Thyroid gland (tissue), 4 donors: Measurements from ENCODE around the gene RANBP1. TPM values are rescaled to one million over a fixed set of nuclear protein-coding genes. Genes with fewer than 3 reads are reported as not detected.

ENCODE experiments used
- DNase-seq, 2 donors: peaks; one replicate each; pipeline ENCODE4 v3.0.0-alpha.2; 2019
- H3K27ac ChIP-seq, 3 donors: fragments of 200-600 bp; sonication (generic); 1 replicate in 2 of 3; 2 replicates in 1 of 3; pipeline ENCODE4 v1.5.1; 2016 to 2019; ENCODE audit warnings: mild to moderate bottlenecking in 1 of 3, moderate library complexity in 1 of 3
- H3K27me3 ChIP-seq: fragments of 200-600 bp; sonication (generic); one replicate; pipeline ENCODE4 v1.5.1; 2019
- H3K36me3 ChIP-seq, 2 donors: fragments of 200-600 bp; sonication (generic); one replicate each; pipeline ENCODE4 v1.5.1; 2016 to 2019
- H3K4me1 ChIP-seq, 2 donors: fragments of 200-600 bp; sonication (generic); one replicate each; pipeline ENCODE4 v1.5.1; 2017 to 2019
- H3K4me3 ChIP-seq, 3 donors: fragments of 200-600 bp; sonication (generic); replicated peaks in 1 of 3; 1 replicate in 2 of 3; 2 replicates in 1 of 3; pipeline ENCODE4 v1.5.1; 2016; ENCODE audit warnings: mild to moderate bottlenecking in 1 of 3
- H3K9me3 ChIP-seq: fragments of 200-600 bp; sonication (generic); one replicate; pipeline ENCODE4 v1.5.1; 2017
- CTCF ChIP-seq, 6 experiments: fragments of 200-600 bp in 3 of 6; fragments of 450-650 bp in 3 of 6; sonication (generic) in 3 of 6; IDR thresholded peaks; one replicate each; pipeline ENCODE4 v1.5.1; 2016 to 2019; ENCODE audit warnings: antibody characterized with exemption in 6 of 6, mild to moderate bottlenecking in 2 of 6, inconsistent platforms in 1 of 6, moderate library complexity in 1 of 6
- POLR2A ChIP-seq, 2 donors: fragments of 450-650 bp; IDR thresholded peaks; one replicate each; pipeline ENCODE4 v1.6.1; 2017; ENCODE audit warnings: antibody characterized with exemption in 2 of 2, mild to moderate bottlenecking in 2 of 2, moderate library complexity in 1 of 2
- WGBS, 2 donors: methylation state at CpG; one replicate each; pipeline ENCODE4 v1.1.5; 2017; 5-methylcytosine and 5-hydroxymethylcytosine counted together
- intact Hi-C: fragments of 100-400 bp; cut with DNase I; formaldehyde crosslinking; loops from one replicate; pipeline ENCODE4 v1.15.1; 2023
- total RNA-seq, 4 donors: library from RNA; depleted of rRNA; stranded (reverse); fragments of >200 nt; gene quantifications; one replicate each; pipeline ENCODE4 v1.2.3, GENCODE V29; 2016

The RANBP1 gene
- total RNA-seq, 4 donors from 2014 or later = 125 to 232 (median 173) TPM

- H3K27ac ChIP-seq = no peak overlapping the region
- no peak overlapping the region for H3K4me3 ChIP-seq
- intact Hi-C loops = no loop called here
- peaks cover 0 to 37% of the 10 kb centered on the region in 2 donors for H3K4me1 ChIP-seq
- no peaks in the 10 kb centered on the region for H3K9me3 ChIP-seq
- H3K27me3 ChIP-seq = no peaks in the 10 kb centered on the region
- no peak for DNase-seq
- 93 to 97% methylated on average over 24 to 30 of the region's 36 CpGs for WGBS, 2 donors
- TF ChIP-seq CTCF (IDR thresholded peaks at IDR 0.05) (no peak), POLR2A (IDR thresholded peaks at IDR 0.05) (no peak)
- peaks cover 0 to 5% of the 10 kb centered on the region in 2 donors for H3K36me3 ChIP-seq
Observed at GRCh38 chr22:20139391-20140106, 23.6 kb downstream of the RANBP1 start.

GRCh38 chr22:20140107-20140445 is 24.2 kb downstream of the RANBP1 start:
- peaks cover 0 to 32% of the 10 kb centered on the region in 2 donors for H3K4me1 ChIP-seq
- peaks cover 0 to 5% of the 10 kb centered on the region in 2 donors for H3K36me3 ChIP-seq
- 100% methylated on average over 3 of the region's 11 CpGs; no CpG with 5 or more reads in 1 of the 2 donors for WGBS, 2 donors
- intact Hi-C loops = no loop called here
- DNase-seq = no peak
- H3K27ac ChIP-seq = no peak overlapping the region
- no peaks in the 10 kb centered on the region for H3K27me3 ChIP-seq
- no peaks in the 10 kb centered on the region for H3K9me3 ChIP-seq
- H3K4me3 ChIP-seq = no peak overlapping the region
- TF ChIP-seq POLR2A (IDR thresholded peaks at IDR 0.05) = no peak
- TF ChIP-seq CTCF (IDR thresholded peaks at IDR 0.05) = no peak

GRCh38 chr22:20140521-20140964 is 24.6 kb downstream of the RANBP1 start:
- intact Hi-C loops = no loop called here

GRCh38 chr22:20141186-20142077 is 25.5 kb downstream of the RANBP1 start:
- peaks cover 0 to 5% of the 10 kb centered on the region in 2 donors for H3K36me3 ChIP-seq
- no peak for DNase-seq
- H3K4me1 ChIP-seq = peaks cover 0 to 18% of the 10 kb centered on the region in 2 donors
- H3K27me3 ChIP-seq = no peaks in the 10 kb centered on the region
- TF ChIP-seq CTCF (IDR thresholded peaks at IDR 0.05) (no peak), POLR2A (IDR thresholded peaks at IDR 0.05) (no peak)
- no peak overlapping the region for H3K27ac ChIP-seq
- WGBS, 2 donors = 84 to 87% methylated on average over 5 to 12 of the region's 22 CpGs
- H3K9me3 ChIP-seq = no peaks in the 10 kb centered on the region
- intact Hi-C loops = no loop called here
- no peak overlapping the region for H3K4me3 ChIP-seq

More at GRCh38 chr22:20140521-20140964, 24.6 kb downstream of the RANBP1 start:
- H3K9me3 ChIP-seq = no peaks in the 10 kb centered on the region
- no peak for DNase-seq
- no peaks in the 10 kb centered on the region for H3K27me3 ChIP-seq
- TF ChIP-seq POLR2A (IDR thresholded peaks at IDR 0.05) (no peak), CTCF (IDR thresholded peaks at IDR 0.05) (no peak)
- peaks cover 0 to 5% of the 10 kb centered on the region in 2 donors for H3K36me3 ChIP-seq
- WGBS, 2 donors = 90 to 99% methylated on average over 7 to 8 of the region's 17 CpGs
- H3K4me3 ChIP-seq = no peak overlapping the region
- peaks cover 0 to 27% of the 10 kb centered on the region in 2 donors for H3K4me1 ChIP-seq
- no peak overlapping the region for H3K27ac ChIP-seq
